Mesenchymal stem cell (in vitro differentiated cells and primary cell): Measurements from ENCODE around the gene MAPK12.

ENCODE experiments used
- DNase-seq: peaks from one replicate; pipeline ENCODE4 v3.0.0-alpha.2; 2013
- H2AFZ ChIP-seq: one replicate; pipeline ENCODE4 v1.6.1; 2013; ENCODE audit warnings: low read depth, mild to moderate bottlenecking, control low read depth, inconsistent platforms, low read length, moderate library complexity
- H2AK5ac ChIP-seq: 2 replicates; pipeline ENCODE4 v1.6.1; 2013; ENCODE audit warnings: low read length, moderate library complexity, mild to moderate bottlenecking, inconsistent platforms; ENCODE audit not compliant: severe bottlenecking
- H2BK120ac ChIP-seq: one replicate; pipeline ENCODE4 v1.6.1; 2013; ENCODE audit warnings: low read depth, mild to moderate bottlenecking, inconsistent platforms, low read length, moderate library complexity
- H2BK12ac ChIP-seq, 2 experiments: one replicate each; pipeline ENCODE4 v1.6.1; 2013; ENCODE audit warnings: inconsistent platforms in 2 of 2, low read length in 2 of 2, mild to moderate bottlenecking in 2 of 2, moderate library complexity in 2 of 2, control low read depth in 1 of 2
- H2BK15ac ChIP-seq: one replicate; pipeline ENCODE4 v1.6.1; 2013; ENCODE audit warnings: mild to moderate bottlenecking, low read depth, inconsistent platforms; ENCODE audit not compliant: poor library complexity, severe bottlenecking
- H2BK5ac ChIP-seq: 2 replicates; pipeline ENCODE4 v1.6.1; 2013; ENCODE audit warnings: low read depth, mild to moderate bottlenecking, low read length, control low read depth, inconsistent platforms; ENCODE audit not compliant: poor library complexity, severe bottlenecking
- H3K14ac ChIP-seq, 2 experiments: one replicate each; pipeline ENCODE4 v1.6.1; 2013; ENCODE audit warnings: inconsistent platforms in 2 of 2, low read length in 2 of 2, control low read depth in 1 of 2, mild to moderate bottlenecking in 1 of 2, moderate library complexity in 1 of 2
- H3K18ac ChIP-seq, 2 experiments: one replicate each; pipeline ENCODE4 v1.6.1; 2013; ENCODE audit warnings: inconsistent platforms in 2 of 2, low read length in 2 of 2, control low read depth in 1 of 2, low read depth in 1 of 2, mild to moderate bottlenecking in 1 of 2
- H3K23ac ChIP-seq, 2 experiments: one replicate each; pipeline ENCODE4 v1.6.1; 2013; ENCODE audit warnings: inconsistent platforms in 2 of 2, low read length in 2 of 2, mild to moderate bottlenecking in 2 of 2, moderate library complexity in 2 of 2, control low read depth in 1 of 2
- H3K27ac ChIP-seq: 2 replicates; pipeline ENCODE4 v1.5.1; 2013; ENCODE audit warnings: mild to moderate bottlenecking, moderate library complexity, low read length, control low read depth, inconsistent platforms; ENCODE audit not compliant: poor library complexity, severe bottlenecking
- H3K27me3 ChIP-seq, 2 experiments: 2 replicates each; pipeline versions ENCODE4 v1.6.1 to v1.7.0; 2013; ENCODE audit warnings: low read length in 2 of 2, mild to moderate bottlenecking in 2 of 2, moderate library complexity in 2 of 2, control low read depth in 1 of 2, inconsistent platforms in 1 of 2; ENCODE audit not compliant: control insufficient read depth in 1 of 2, insufficient read depth in 1 of 2
- H3K36me3 ChIP-seq, 2 experiments: 2 replicates each; pipeline versions ENCODE4 v1.6.1 to v1.7.0; 2013; ENCODE audit warnings: low read length in 2 of 2, control low read depth in 1 of 2, inconsistent platforms in 1 of 2, low read depth in 1 of 2, mild to moderate bottlenecking in 1 of 2; ENCODE audit not compliant: insufficient read depth in 2 of 2, control insufficient read depth in 1 of 2
- H3K4ac ChIP-seq, 2 experiments: one replicate each; pipeline ENCODE4 v1.6.1; 2013; ENCODE audit warnings: inconsistent platforms in 2 of 2, low read length in 2 of 2, mild to moderate bottlenecking in 2 of 2, moderate library complexity in 2 of 2, control low read depth in 1 of 2, low read depth in 1 of 2
- H3K4me1 ChIP-seq: 2 replicates; pipeline ENCODE4 v1.6.1; 2013; ENCODE audit warnings: low read depth, low read length, control low read depth; ENCODE audit not compliant: control insufficient read depth, insufficient read depth
- H3K4me2 ChIP-seq: 2 replicates; pipeline ENCODE4 v1.6.1; 2013; ENCODE audit warnings: low read length, mild to moderate bottlenecking, inconsistent platforms; ENCODE audit not compliant: poor library complexity, severe bottlenecking
- H3K4me3 ChIP-seq, 2 experiments: 2 replicates each; pipeline versions ENCODE4 v1.5.1 to v1.7.0; 2013; ENCODE audit warnings: low read length in 2 of 2, mild to moderate bottlenecking in 2 of 2, control low read depth in 1 of 2, low read depth in 1 of 2; ENCODE audit not compliant: insufficient read depth in 1 of 2
- H3K79me1 ChIP-seq: replicated peaks from 2 replicates; pipeline ENCODE4 v1.6.1; 2013; ENCODE audit warnings: mild to moderate bottlenecking, control low read depth, low read length, inconsistent platforms; ENCODE audit not compliant: poor library complexity, severe bottlenecking
- H3K9ac ChIP-seq: 2 replicates; pipeline ENCODE4 v1.7.0; 2013; ENCODE audit warnings: mild to moderate bottlenecking, low read length, moderate library complexity
- H3K9me3 ChIP-seq: 2 replicates; pipeline ENCODE4 v1.7.0; 2013; ENCODE audit warnings: mild to moderate bottlenecking, low read length; ENCODE audit not compliant: control insufficient read depth
- H4K8ac ChIP-seq: one replicate; pipeline ENCODE4 v1.6.1; 2013; ENCODE audit warnings: inconsistent platforms, mild to moderate bottlenecking, low read length, moderate library complexity
- H4K91ac ChIP-seq: one replicate; pipeline ENCODE4 v1.6.1; 2013; ENCODE audit warnings: mild to moderate bottlenecking, low read length, inconsistent platforms
- WGBS: methylation state at CpG from one replicate; pipeline ENCODE4 v1.1.7; 2013; ENCODE audit warnings: mixed read lengths; 5-methylcytosine and 5-hydroxymethylcytosine counted together

The MAPK12 gene

DNA sequence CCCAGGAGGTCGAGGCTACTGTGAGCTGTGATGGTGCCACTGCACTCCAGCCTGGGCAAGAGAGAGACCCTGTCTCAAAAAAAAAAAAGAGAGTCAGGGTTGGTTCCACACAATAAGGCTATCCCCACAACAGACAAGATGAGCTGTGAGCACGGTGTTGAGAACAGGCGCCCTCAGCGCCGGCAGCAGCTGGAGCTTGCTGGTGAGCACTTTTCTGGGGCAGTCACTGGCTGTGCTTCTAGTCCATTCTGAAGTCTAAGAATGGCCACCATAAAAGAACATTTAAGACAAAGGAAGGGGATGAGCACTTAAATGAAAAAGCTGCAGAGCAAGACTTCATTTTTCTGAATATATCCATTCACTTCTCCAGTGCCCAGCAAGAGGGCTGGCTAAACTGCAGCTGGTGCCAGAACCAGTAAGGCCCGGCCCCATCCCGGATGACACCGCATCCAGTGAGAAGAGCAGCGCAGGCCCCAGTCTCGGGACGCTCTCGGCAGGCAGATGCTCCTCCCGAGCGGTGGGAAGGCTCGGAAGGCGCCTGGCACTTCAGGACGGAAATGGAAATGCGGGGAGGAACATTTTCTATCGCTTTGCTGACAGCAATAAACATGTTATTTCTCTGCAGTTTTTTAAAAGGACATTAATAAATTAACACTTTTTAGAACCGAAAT, 28.9 kb downstream of the MAPK12 start:
- Histone ChIP-seq H4K8ac (no peak overlapping the region), H2BK12ac (no peak overlapping the region), H2AFZ (no peak overlapping the region), H3K4me2 (no peak overlapping the region), H4K91ac (no peak overlapping the region), H3K9ac (no peak overlapping the region), H3K36me3 (peaks cover 22 to 73% of the 10 kb centered on the region in 2 experiments), H2BK15ac (no peak overlapping the region), H3K4me3 (no peak overlapping the region), H2AK5ac (no peak overlapping the region), H3K14ac (no peak overlapping the region), H3K9me3 (no peaks in the 10 kb centered on the region), H3K79me1 (peaks cover 50% of the 10 kb centered on the region), H3K4ac (no peak overlapping the region), H3K27ac (no peak overlapping the region), H3K18ac (no peak overlapping the region), H3K27me3 (no peaks in the 10 kb centered on the region), H3K23ac (no peak overlapping the region), H2BK5ac (no peak overlapping the region), H2BK120ac (no peak overlapping the region), H3K4me1 (peaks cover 14% of the 10 kb centered on the region)
- no peak for DNase-seq
- WGBS: 96% methylated on average over 18 of the region's 20 CpGs

DNA sequence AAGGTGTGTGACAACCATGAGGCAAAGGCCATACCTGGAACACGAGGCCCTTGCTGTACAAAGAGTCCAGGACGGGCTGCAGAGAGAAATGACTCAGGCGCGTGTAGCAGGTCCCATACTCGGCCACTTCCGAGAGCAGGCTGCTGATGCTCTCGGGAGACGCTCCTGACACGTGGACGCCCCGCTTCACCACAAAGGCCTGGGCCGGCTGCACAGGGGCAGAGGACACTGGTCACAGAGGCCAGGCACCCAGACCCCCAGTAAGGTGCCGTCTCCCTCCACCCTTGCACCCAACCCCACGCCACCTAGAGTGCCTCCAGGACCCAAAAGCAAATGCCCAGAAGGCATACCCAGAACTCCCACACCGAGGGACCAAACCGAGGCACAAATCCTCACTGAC, 32.1 kb downstream of the MAPK12 start:
- Histone ChIP-seq H3K23ac (no peak overlapping the region), H2AFZ (no peak overlapping the region), H3K36me3 (peaks cover 45 to 80% of the 10 kb centered on the region in 2 experiments), H2BK120ac (no peak overlapping the region), H2BK15ac (no peak overlapping the region), H3K4ac (no peak overlapping the region), H2BK12ac (no peak overlapping the region), H3K27ac (no peak overlapping the region), H3K4me3 (no peak overlapping the region), H3K18ac (no peak overlapping the region), H3K79me1 (peaks cover 46% of the 10 kb centered on the region), H3K27me3 (no peaks in the 10 kb centered on the region), H4K8ac (no peak overlapping the region), H3K4me2 (no peak overlapping the region), H3K14ac (no peak overlapping the region), H3K9me3 (no peaks in the 10 kb centered on the region), H2AK5ac (no peak overlapping the region), H3K4me1 (peaks cover 2% of the 10 kb centered on the region), H3K9ac (no peak overlapping the region), H4K91ac (no peak overlapping the region), H2BK5ac (no peak overlapping the region)
- DNase-seq: no peak
- WGBS: 95% methylated on average over 14 of the region's 16 CpGs

DNA sequence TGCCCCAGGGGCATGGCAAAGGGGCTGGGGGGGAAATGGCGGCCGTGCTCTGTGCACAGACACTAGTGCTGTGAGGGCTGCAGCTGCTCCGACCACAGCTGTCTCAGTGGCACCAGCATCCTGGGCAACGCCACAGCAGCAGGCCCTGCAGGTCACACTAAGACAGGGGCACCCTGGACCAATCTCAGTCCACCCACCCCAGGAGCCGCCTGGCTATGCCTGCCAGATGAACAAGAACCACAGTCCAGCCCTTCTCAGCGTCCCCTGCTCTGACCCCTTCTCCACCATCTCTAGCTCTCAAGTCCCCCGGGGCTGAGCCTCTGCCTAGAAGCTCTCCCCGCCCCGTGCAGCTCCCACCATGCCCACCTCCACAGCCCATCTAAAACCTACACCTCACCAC, 33.1 kb downstream of the MAPK12 start:
- Histone ChIP-seq H3K79me1 (peaks cover 40% of the 10 kb centered on the region), H3K27ac (no peak overlapping the region), H2BK5ac (no peak overlapping the region), H3K4me2 (no peak overlapping the region), H3K14ac (no peak overlapping the region), H2BK120ac (no peak overlapping the region), H2BK15ac (no peak overlapping the region), H4K91ac (no peak overlapping the region), H3K23ac (no peak overlapping the region), H3K36me3 (peaks cover 52 to 80% of the 10 kb centered on the region in 2 experiments), H3K18ac (no peak overlapping the region), H3K4me3 (no peak overlapping the region), H3K4ac (no peak overlapping the region), H2BK12ac (no peak overlapping the region), H4K8ac (no peak overlapping the region), H3K27me3 (no peaks in the 10 kb centered on the region), H2AK5ac (no peak overlapping the region), H2AFZ (no peak overlapping the region), H3K9me3 (no peaks in the 10 kb centered on the region), H3K4me1 (no peaks in the 10 kb centered on the region), H3K9ac (no peak overlapping the region)
- no peak for DNase-seq
- 95% methylated on average over 9 of the region's 9 CpGs for WGBS

DNA sequence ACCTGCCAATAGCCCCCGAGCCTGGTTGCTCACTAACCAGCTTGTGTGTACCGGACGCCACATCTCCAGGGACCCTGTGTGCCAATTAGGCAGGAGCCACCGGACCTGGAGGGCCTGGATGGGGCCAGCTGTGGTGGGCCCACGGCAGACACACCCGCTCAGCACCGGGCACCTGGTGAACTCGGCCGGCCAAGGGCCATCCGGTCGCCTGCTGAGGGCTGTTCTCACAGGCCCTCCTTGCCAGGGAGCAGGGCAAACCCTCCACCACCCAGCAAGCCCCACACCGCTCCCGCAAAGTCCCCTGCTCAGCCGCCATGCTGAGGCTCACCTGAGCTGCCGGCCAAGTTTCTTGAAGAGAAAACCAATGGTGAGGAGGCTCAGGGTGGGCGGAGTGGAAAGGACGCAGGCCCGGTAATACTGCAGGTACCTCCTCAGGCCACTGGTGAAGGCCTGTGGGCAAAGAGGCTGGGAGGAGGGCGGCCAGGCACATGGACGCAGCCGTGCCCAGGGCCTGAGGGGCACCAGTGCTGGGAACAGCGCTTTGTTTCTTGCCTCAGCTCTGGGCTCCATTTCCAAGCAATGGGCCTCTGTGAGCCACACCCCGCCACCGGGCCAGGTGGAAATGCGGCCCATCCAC, 33.8 kb downstream of the MAPK12 start:
- no peak overlapping the region for H3K18ac ChIP-seq
- peaks cover 52 to 80% of the 10 kb centered on the region in 2 experiments for H3K36me3 ChIP-seq
- no peaks in the 10 kb centered on the region for H3K27me3 ChIP-seq
- H2AK5ac ChIP-seq: no peak overlapping the region
- H2BK120ac ChIP-seq: no peak overlapping the region
- no peak overlapping the region for H3K27ac ChIP-seq
- no peak overlapping the region for H2BK15ac ChIP-seq
- no peak overlapping the region for H4K8ac ChIP-seq
- no peak overlapping the region for H3K4ac ChIP-seq
- no peak overlapping the region for H2BK12ac ChIP-seq
- H2BK5ac ChIP-seq: no peak overlapping the region
- no peaks in the 10 kb centered on the region for H3K9me3 ChIP-seq
- 96% methylated on average over 25 of the region's 25 CpGs for WGBS
- no peak overlapping the region for H3K23ac ChIP-seq
- no peak overlapping the region for H3K4me3 ChIP-seq
- no peak overlapping the region for H4K91ac ChIP-seq
- H3K79me1 ChIP-seq: peaks cover 36% of the 10 kb centered on the region
- H3K4me2 ChIP-seq: no peak overlapping the region
- H2AFZ ChIP-seq: no peak overlapping the region
- H3K4me1 ChIP-seq: no peaks in the 10 kb centered on the region
- DNase-seq: no peak
- H3K9ac ChIP-seq: no peak overlapping the region
- no peak overlapping the region for H3K14ac ChIP-seq
